ENCODE measurements around the gene CHRNE. TPM values are rescaled to one million over a fixed set of nuclear protein-coding genes. Genes with fewer than 3 reads are reported as not detected.

CHRNE gene
- total RNA-seq, 1 experiment from 2014 or later: 0.31 TPM

DNA sequence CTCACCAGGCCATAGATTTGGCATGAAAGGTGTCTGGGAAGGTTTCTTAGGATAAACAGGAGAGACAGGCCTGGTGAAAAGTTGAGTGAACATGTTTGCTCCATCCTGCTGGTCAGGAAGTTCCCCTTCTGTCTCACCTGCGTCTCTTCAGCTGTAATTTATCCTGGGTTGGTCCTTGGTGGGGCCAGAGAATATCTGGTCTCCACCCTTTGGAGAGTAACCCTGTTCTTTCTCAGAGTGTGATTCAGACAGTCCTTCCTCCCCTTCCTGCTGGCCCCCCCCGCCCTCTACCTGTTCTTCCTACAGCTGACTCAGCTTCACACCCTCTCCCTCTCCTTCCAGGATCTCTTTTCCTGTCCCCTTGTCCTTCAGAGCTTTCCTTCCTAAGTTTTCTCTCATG, 52.7 kb downstream of the CHRNE start:
- Histone ChIP-seq H3K23me2 (ENCODE audit: insufficient read length, low read depth, low read length, poor library complexity, severe bottlenecking) (no peaks in the 10 kb centered on the region), H3K4me2 (ENCODE audit: insufficient read depth, insufficient read length, low read length) (no peak overlapping the region), H2AK5ac (ENCODE audit: insufficient read length, low read length) (no peak overlapping the region), H2BK20ac (ENCODE audit: low read depth, low read length, poor library complexity, severe bottlenecking) (no peak overlapping the region), H3K79me1 (ENCODE audit: insufficient read depth, low read depth, low read length, poor library complexity, severe bottlenecking) (no peaks in the 10 kb centered on the region), H3K4ac (ENCODE audit: low read depth, low read length) (no peak overlapping the region), H3K79me2 (ENCODE audit: insufficient read depth, low read length) (peaks cover 2% of the 10 kb centered on the region; the same call in 1 of the 2 replicates), H3T11ph (ENCODE audit: low read length) (no peak overlapping the region), H4K91ac (ENCODE audit: insufficient read length, low read depth, low read length) (no peak overlapping the region), H3K23ac (ENCODE audit: insufficient read length, low read depth, low read length) (no peak overlapping the region), H4K5ac (ENCODE audit: insufficient read length, low read depth, low read length) (no peak overlapping the region), H3K4me1 (ENCODE audit: insufficient read depth, low read length) (peaks cover 8% of the 10 kb centered on the region; the same call in 1 of the 2 replicates), H3K56ac (ENCODE audit: insufficient read length, low read depth, low read length) (no peak overlapping the region), H3K9ac (ENCODE audit: extremely low read depth, insufficient read length, low read length) (no peak overlapping the region), H3K9me3 (ENCODE audit: control insufficient read depth, low read depth, low read length) (no peaks in the 10 kb centered on the region), H4K20me1 (ENCODE audit: control insufficient read depth, insufficient read depth, insufficient read length) (no peaks in the 10 kb centered on the region), H3K27me3 (ENCODE audit: insufficient read depth, low read length) (no peaks in the 10 kb centered on the region; the same call in 1 of the 2 replicates), H2BK120ac (ENCODE audit: low read depth, low read length, poor library complexity, severe bottlenecking) (no peak overlapping the region), H2BK12ac (ENCODE audit: insufficient read length, low read depth, low read length) (no peak overlapping the region), H3K27ac (ENCODE audit: insufficient read length, low read depth, low read length) (no peak overlapping the region), H2BK15ac (ENCODE audit: low read depth, low read length) (no peak overlapping the region), H2BK5ac (ENCODE audit: insufficient read length, low read length) (no peak overlapping the region), H3K18ac (ENCODE audit: insufficient read length, low read depth, low read length) (no peak overlapping the region), H2AFZ (ENCODE audit: low read length) (no peak overlapping the region), H4K8ac (replicated peaks; ENCODE audit: insufficient read length, low read depth, low read length) (no peak overlapping the region), H3K14ac (ENCODE audit: insufficient read depth, low read length) (no peak overlapping the region)
- TF ChIP-seq, protein P1, sequence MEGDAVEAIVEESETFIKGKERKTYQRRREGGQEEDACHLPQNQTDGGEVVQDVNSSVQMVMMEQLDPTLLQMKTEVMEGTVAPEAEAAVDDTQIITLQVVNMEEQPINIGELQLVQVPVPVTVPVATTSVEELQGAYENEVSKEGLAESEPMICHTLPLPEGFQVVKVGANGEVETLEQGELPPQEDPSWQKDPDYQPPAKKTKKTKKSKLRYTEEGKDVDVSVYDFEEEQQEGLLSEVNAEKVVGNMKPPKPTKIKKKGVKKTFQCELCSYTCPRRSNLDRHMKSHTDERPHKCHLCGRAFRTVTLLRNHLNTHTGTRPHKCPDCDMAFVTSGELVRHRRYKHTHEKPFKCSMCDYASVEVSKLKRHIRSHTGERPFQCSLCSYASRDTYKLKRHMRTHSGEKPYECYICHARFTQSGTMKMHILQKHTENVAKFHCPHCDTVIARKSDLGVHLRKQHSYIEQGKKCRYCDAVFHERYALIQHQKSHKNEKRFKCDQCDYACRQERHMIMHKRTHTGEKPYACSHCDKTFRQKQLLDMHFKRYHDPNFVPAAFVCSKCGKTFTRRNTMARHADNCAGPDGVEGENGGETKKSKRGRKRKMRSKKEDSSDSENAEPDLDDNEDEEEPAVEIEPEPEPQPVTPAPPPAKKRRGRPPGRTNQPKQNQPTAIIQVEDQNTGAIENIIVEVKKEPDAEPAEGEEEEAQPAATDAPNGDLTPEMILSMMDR (conservative IDR thresholded peaks at IDR 0.05): no peak
- Mint-ChIP-seq H3K4me3 (no peak overlapping the region), H3K27me3 (ENCODE audit: low read depth) (no peaks in the 10 kb centered on the region), H3K9me3 (no peaks in the 10 kb centered on the region), H3K4me1 (peaks cover 69 to 70% of the 10 kb centered on the region in 2 experiments), H3K27ac (peak overlapping the region; percentile 28 to 93 (median 65); a peak in 5 of 7 replicates), H3K36me3 (ENCODE audit: insufficient read depth in 1 of 3, low read depth in 3 of 3) (peaks cover 0 to 8% (median 5%) of the 10 kb centered on the region in 3 experiments; a peak in 3 of 7 replicates)
- no CpG with 5 or more reads among the region's 2 CpGs for WGBS (ENCODE audit: extremely low coverage, insufficient read length, low lambda C conversion rate)
- DNase-seq: no peak

Measured in H9 (cell line).